Measurements from ENCODE around the gene ARL6. TPM values are rescaled to one million over a fixed set of nuclear protein-coding genes. Genes with fewer than 3 reads are reported as not detected.

Gene ARL6
- polyA plus RNA-seq, 1 donor from 2014 or later: 18.2 TPM

DNA sequence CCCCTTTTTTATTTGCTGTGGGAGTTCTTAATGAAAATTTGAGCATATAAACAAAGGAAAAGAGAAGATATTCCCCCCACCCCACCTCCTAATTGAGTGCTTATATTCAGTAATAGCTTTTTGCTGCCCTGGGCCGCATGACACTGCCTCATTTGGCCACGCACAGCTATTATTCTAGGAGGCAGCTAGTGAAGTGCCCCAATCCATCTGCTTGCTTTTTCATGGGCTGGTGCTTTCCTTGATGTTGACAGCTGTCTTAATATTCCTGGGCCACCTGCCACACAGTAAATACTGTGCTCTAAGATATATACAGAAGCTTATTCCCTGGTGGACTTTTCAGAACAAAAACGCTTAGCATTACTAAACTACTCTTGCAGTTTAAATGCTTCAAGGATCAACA lies 53.4 kb downstream of the ARL6 start:
- Histone ChIP-seq H3K9me3 (ENCODE audit: low read length) (no peaks in the 10 kb centered on the region), H4K20me1 (ENCODE audit: insufficient read depth) (no peaks in the 10 kb centered on the region), H3K4me3 (ENCODE audit: low read length) (no peak overlapping the region), H3K9ac (ENCODE audit: low read length) (no peak overlapping the region), H3K4me2 (ENCODE audit: low read length) (no peak overlapping the region), H2AFZ (ENCODE audit: low read depth, low read length) (no peak overlapping the region), H3F3A (ENCODE audit: insufficient read depth, low read length, poor library complexity, severe bottlenecking) (no peaks in the 10 kb centered on the region), H3K9me2 (ENCODE audit: insufficient read depth, low read length) (no peaks in the 10 kb centered on the region), H3K27ac (ENCODE audit: low read length) (no peak overlapping the region), H3K36me3 (ENCODE audit: insufficient read depth, low read length) (no peaks in the 10 kb centered on the region), H3K27me3 (ENCODE audit: insufficient read depth, low read depth, low read length) (peaks cover 38% of the 10 kb centered on the region), H3K79me2 (replicated peaks; ENCODE audit: insufficient read depth, low read length) (no peaks in the 10 kb centered on the region)
- TF ChIP-seq MXI1 (conservative IDR thresholded peaks at IDR 0.05; ENCODE audit: poor library complexity, severe bottlenecking) (no peak), EP300 (conservative IDR thresholded peaks at IDR 0.05; ENCODE audit: poor library complexity, severe bottlenecking) (peak; percentile 82), TAF1 (IDR thresholded peaks at IDR 0.05; ENCODE audit: low read depth) (no peak), RAD21 (conservative IDR thresholded peaks at IDR 0.05) (no peak), POLR2AphosphoS5 (IDR thresholded peaks at IDR 0.05) (peak; percentile 87), SMC3 (conservative IDR thresholded peaks at IDR 0.05; ENCODE audit: poor library complexity) (no peak), EZH2 (IDR thresholded peaks at IDR 0.05; ENCODE audit: borderline replicate concordance, insufficient read depth, low read length, poor library complexity, severe bottlenecking) (no peak)
- TF ChIP-seq, protein P1, sequence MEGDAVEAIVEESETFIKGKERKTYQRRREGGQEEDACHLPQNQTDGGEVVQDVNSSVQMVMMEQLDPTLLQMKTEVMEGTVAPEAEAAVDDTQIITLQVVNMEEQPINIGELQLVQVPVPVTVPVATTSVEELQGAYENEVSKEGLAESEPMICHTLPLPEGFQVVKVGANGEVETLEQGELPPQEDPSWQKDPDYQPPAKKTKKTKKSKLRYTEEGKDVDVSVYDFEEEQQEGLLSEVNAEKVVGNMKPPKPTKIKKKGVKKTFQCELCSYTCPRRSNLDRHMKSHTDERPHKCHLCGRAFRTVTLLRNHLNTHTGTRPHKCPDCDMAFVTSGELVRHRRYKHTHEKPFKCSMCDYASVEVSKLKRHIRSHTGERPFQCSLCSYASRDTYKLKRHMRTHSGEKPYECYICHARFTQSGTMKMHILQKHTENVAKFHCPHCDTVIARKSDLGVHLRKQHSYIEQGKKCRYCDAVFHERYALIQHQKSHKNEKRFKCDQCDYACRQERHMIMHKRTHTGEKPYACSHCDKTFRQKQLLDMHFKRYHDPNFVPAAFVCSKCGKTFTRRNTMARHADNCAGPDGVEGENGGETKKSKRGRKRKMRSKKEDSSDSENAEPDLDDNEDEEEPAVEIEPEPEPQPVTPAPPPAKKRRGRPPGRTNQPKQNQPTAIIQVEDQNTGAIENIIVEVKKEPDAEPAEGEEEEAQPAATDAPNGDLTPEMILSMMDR (IDR thresholded peaks at IDR 0.05; ENCODE audit: poor library complexity, severe bottlenecking): no peak
- TF ChIP-seq, protein P2, sequence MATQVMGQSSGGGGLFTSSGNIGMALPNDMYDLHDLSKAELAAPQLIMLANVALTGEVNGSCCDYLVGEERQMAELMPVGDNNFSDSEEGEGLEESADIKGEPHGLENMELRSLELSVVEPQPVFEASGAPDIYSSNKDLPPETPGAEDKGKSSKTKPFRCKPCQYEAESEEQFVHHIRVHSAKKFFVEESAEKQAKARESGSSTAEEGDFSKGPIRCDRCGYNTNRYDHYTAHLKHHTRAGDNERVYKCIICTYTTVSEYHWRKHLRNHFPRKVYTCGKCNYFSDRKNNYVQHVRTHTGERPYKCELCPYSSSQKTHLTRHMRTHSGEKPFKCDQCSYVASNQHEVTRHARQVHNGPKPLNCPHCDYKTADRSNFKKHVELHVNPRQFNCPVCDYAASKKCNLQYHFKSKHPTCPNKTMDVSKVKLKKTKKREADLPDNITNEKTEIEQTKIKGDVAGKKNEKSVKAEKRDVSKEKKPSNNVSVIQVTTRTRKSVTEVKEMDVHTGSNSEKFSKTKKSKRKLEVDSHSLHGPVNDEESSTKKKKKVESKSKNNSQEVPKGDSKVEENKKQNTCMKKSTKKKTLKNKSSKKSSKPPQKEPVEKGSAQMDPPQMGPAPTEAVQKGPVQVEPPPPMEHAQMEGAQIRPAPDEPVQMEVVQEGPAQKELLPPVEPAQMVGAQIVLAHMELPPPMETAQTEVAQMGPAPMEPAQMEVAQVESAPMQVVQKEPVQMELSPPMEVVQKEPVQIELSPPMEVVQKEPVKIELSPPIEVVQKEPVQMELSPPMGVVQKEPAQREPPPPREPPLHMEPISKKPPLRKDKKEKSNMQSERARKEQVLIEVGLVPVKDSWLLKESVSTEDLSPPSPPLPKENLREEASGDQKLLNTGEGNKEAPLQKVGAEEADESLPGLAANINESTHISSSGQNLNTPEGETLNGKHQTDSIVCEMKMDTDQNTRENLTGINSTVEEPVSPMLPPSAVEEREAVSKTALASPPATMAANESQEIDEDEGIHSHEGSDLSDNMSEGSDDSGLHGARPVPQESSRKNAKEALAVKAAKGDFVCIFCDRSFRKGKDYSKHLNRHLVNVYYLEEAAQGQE (IDR thresholded peaks at IDR 0.05; ENCODE audit: borderline replicate concordance): no peak

DNA sequence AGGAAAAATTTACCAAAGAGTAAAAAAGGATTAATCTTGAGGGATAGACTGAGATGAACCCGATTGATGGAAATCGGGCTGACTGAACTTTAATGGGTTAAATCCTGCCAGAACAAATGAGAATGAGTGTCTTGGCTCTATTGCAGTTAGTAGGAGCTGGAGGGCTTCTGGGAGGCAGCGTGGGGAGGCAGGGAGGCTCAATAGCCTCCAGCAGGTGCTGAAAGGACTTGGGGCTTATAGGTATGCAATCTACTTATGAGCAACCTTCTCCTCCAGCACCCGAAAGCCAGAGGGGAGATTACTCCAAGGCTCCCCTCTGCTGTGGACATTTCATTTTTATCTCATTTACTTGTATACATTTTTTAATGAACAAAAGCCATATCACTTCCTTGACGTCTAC lies 56.2 kb downstream of the ARL6 start:
- Histone ChIP-seq H3F3A (ENCODE audit: insufficient read depth, low read length, poor library complexity, severe bottlenecking) (no peaks in the 10 kb centered on the region), H3K4me3 (ENCODE audit: low read length) (peak overlapping the region; percentile 77), H3K79me2 (replicated peaks; ENCODE audit: insufficient read depth, low read length) (no peaks in the 10 kb centered on the region), H3K4me2 (ENCODE audit: low read length) (no peak overlapping the region), H3K36me3 (ENCODE audit: insufficient read depth, low read length) (no peaks in the 10 kb centered on the region), H3K27me3 (ENCODE audit: insufficient read depth, low read depth, low read length) (peaks cover 50% of the 10 kb centered on the region), H2AFZ (ENCODE audit: low read depth, low read length) (no peak overlapping the region), H4K20me1 (ENCODE audit: insufficient read depth) (no peaks in the 10 kb centered on the region), H3K9me3 (ENCODE audit: low read length) (no peaks in the 10 kb centered on the region), H3K27ac (ENCODE audit: low read length) (no peak overlapping the region), H3K9me2 (ENCODE audit: insufficient read depth, low read length) (no peaks in the 10 kb centered on the region), H3K9ac (ENCODE audit: low read length) (no peak overlapping the region)
- TF ChIP-seq MXI1 (conservative IDR thresholded peaks at IDR 0.05; ENCODE audit: poor library complexity, severe bottlenecking): no peak
- no peak for TF ChIP-seq SMC3 (conservative IDR thresholded peaks at IDR 0.05; ENCODE audit: poor library complexity)
- TF ChIP-seq EZH2 (IDR thresholded peaks at IDR 0.05; ENCODE audit: borderline replicate concordance, insufficient read depth, low read length, poor library complexity, severe bottlenecking): no peak
- TF ChIP-seq, protein P2 (IDR thresholded peaks at IDR 0.05; ENCODE audit: borderline replicate concordance): no peak
- TF ChIP-seq TAF1 (IDR thresholded peaks at IDR 0.05; ENCODE audit: low read depth): no peak
- TF ChIP-seq, protein P1 (IDR thresholded peaks at IDR 0.05; ENCODE audit: poor library complexity, severe bottlenecking): no peak
- TF ChIP-seq RAD21 (conservative IDR thresholded peaks at IDR 0.05): no peak

Data from neural cell (in vitro differentiated cells).